KG1 (cell line): ENCODE data around the gene SORCS3.
"Not testable (repeated sequence)": the region's sequence is repeated elsewhere in the genome, so short reads cannot be mapped to it uniquely, and the experiment has no call there.

Experiments used
- DNase-seq: peaks from one replicate; lab custom pipeline; 2025; lab: John Stamatoyannopoulos, UW

Gene SORCS3

DNA sequence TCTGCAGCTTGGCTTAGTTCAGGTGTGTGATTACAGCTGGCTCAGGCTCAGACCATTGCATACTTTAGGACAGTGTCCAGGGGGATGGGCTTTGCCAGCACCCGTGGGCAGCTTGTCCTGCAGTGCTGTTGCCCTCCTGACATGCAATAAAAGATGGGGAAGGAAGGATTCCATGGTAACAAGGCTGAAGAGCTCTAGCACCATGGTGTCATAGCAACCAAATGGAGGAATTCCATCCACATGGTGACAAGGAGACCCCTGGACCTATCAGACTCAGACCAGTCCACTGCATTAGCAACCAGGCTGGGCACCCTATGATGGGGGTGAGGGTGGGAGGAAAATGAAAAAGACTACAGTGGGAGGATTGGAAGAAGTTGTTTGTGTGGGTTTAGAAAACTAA, 49.9 kb downstream of the SORCS3 start:
- DNase-seq, result no peak

DNA sequence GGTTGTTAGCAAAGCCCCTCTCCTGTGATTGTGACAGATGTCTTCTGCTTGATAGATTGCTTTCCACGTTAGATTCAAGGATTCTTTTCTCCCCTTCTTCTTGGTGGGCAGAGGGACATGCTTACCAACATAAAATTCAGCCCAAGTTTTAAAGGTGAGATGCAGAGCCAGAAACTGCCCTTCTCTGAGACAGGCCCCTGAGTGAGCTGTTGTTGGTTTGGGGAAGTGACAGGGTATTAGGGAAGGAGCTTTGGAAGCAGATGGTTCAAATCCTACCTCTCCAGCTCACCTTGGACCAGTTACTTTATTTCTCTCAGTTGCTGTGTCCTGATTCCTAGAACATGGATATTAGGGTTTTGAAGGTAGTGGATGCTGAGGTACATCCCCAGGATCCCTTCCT, 53.0 kb downstream of the SORCS3 start:
- DNase-seq, result no peak

DNA sequence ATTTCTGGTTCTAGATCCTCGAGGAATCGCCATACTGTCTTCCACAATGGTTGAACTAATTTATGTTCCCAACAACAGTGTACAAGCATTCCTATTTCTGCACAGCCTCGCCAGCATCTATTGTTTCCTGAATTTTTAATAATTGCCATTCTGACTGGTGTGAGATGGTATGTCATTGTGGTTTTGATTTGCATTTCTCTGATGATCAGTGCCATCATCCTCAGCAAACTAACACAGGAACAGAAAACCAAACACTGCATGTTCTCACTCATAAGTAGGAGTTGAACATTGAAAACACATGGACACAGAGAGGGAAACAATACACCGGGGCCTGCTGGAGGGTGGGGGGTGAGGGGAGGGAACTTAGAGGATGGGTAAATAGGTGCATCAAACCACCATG, 62.2 kb downstream of the SORCS3 start:
- DNase-seq, result not testable (repeated sequence)

DNA sequence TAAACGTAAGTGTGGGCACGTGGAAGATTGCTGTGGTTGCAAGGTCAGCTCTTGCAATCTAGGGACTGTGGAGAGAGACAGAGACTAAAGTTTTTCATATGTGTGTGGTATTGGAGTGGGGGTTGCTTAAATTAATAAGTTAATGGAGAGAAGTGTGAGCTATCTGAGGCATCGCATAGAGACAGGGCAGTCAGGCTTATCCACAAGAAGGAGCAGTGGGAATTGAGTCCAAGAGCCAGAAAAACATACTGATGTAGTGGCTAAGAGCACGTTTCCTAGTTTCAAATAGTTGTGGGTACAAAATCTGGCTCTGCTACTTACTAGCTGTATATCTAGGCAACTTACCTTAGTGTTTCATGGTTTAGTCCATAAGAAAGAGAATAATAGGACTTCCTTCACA, 65.8 kb downstream of the SORCS3 start:
- DNase-seq, result no peak

DNA sequence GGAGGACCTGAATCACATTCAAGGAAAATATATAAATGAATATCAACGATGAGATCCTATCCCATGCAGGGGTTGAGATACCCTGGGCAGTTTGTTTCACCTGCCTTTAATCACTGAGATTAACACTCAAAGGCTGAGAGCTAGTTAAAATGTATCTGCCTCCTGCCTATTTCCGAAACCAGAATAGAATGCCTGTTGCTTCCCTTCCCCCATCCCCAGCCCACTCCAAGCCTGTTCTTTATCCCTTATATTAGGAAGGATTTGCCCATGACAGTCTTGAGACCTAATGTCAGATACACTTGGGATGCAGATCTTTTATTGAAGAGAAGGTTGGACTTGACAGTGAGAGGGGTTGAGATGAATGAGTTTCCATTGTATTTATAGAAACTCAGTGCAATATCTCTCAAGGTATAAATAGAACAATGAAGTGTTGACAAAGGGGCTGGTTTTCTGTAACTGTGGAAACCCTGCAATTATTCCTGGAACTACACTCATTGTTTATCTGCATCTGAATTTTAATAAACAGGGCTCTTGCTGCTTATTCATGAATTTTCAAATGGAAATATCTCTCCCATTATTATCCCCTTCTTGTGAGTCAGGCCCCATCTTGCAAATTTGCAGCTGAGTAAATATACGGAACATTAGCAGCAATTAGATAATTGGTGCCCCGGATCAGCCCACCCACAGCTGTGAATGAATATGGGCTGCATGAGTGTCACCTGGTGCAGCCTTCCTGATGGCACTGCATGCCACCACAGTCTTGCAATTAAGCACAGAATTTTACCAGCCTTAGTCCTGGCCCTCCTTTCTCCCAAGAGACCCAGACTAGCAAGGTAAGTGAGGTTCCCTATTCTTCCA, 66.7 kb downstream of the SORCS3 start:
- DNase-seq, result no peak

DNA sequence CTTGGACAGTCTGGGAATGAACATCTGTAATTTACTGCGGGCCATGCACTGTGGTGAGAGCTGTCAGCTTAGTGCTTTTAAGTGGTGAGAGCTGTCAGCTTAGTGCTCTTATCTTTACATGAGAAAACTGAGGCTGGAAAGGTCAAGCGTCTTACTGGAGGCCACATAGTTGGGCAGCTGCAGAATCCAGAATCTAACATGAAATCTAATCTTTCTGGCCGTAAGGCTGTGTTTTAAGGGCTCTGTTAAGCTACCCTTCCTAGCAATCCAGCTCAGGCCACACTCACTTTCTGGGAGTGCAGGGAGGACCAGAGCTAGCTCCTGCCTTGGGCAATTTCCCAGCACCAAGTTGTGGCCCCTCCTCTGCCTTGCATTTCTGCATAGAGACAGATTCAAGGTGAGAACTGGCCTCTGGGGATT, 70.2 kb downstream of the SORCS3 start:
- DNase-seq, result no peak

DNA sequence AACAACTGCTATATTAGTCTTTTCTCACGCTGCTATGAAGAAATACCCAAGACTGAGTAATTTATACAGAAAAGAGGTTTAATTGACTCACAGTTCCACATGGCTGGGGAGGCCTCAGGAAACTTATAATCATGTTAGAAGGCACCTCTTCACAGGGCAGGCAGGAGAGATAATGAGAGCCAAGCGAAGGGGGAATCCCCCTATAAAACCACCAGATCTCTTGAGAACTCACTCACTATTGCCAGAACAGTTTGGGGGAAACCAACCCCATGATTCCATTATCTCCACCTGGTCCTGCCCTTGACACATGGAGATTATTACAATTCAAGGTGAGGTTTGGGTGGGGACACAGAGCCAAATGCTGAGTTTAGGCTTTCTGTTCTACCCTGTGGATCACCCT, 89.5 kb downstream of the SORCS3 start:
- not testable (repeated sequence) for DNase-seq

DNA sequence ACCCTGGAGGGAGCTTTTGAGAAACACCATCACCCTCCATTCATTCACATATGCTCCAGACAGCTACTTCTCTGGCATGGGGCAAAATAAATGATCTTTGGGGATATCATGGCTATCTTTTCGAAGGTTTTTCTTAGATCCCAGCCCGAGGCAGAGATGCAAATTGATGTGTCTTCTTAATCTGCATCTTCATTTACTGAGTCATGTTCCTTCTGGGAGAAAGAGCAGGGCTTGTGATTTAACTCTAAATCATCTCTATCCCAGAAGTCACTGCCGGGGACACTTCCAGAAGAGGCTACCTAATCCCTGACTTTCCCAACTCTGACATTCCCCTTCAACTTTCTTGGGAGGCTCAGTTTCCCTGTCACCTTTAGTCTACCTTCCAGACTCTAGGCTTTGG, 90.1 kb downstream of the SORCS3 start:
- no peak for DNase-seq

DNA sequence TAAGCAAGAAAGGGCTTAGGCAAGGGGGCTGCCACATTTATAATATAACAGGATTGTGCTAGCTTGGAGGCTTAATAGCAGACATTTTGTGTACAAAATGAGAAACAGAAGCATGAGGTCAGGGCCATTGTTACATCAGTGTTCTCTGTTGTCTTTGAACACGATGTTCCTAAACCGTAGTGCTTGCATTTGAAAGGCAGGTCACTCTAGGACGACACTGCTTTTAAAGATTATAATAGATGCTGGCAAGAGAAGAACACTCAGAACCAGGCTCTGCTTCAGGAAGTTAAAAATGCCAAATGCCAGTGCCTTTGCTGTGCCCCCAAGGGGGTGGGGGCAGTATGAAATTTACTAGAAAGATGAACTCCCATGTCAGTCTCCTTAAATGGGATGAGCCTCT, 91.1 kb downstream of the SORCS3 start:
- no peak for DNase-seq

DNA sequence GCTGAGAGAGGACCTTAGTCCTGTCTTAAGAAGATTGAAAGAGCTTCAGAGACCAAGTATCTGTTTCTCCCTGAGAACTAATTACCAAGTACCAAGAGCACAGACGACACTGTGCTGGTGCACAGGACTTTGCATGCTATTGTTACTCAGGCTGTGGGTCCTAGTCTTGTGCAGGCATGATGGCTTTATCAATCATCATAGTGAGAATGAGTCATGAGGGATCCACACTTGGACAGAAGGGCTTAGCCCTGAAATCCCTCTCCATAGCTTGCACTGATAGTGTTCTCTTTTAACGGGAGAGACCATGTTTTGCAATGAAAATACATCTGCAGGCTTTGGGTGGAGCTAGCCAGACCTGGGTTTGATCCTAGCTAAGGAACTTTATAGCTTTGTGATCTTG, 93.3 kb downstream of the SORCS3 start:
- no peak for DNase-seq

DNA sequence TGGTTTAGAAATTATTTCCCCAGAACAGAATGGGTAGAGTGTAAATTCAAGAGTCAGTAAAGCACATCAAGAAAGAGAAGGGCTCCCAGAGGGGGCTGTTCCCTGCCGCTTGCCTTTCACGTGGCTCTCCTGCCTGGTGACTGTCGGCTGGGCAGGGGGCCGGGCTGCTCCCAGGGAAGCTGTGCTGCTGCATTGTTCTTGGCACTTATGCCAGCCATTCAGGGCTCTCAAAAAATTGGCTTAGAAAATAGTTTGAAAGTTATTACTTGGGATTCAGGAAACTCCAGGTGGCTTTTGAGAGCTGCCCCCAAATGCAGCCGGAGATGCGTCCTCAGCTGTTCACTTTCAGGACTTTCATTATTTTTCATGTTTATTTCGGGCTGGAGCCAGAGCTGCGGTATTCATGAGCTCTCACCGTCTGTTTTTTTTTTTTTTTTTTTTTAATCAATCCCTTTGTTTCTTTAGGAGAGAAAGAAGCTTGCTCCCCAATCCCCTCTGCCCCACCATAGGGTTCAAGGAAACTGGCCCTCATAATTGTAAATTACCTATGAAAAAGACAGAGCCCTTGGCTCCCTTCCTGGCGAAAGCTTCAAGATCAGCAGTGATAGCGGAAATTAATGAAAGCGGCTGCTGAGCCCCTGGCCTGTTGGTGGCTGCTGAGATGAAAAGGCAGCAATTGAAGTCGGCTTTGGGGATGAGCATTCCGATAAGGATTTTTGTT, 94.1 kb downstream of the SORCS3 start:
- no peak for DNase-seq

DNA sequence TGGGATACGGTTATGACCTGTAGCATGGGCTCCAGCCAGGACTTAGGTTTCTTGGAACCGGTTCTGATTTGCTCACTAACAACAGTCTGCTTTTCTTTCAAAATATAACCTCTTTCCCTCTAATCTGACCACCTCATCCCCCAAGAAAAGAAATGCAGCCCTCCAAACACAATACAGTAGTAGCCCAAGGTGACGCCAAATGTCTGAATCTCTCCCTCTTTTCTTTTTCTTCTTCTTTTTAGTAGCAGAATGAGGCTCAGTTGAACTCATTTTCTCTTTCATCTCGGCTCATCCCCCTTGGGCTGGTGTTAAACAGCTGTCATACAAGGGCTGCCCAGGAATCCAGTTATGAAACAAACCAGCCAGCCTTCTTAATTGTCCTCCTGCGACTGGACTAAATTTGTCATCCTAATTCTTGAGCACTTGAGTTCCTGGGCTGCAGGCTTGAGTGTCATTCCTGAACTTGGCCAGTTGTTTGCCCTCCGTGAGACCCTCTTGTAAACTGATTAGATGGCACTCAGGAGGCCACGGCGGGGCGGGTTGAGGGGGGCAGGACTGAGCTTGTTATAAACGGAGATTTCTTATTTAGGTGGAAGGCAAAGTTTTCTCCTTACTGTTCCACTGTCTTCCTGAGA, 94.8 kb downstream of the SORCS3 start:
- DNase-seq, result no peak

DNA sequence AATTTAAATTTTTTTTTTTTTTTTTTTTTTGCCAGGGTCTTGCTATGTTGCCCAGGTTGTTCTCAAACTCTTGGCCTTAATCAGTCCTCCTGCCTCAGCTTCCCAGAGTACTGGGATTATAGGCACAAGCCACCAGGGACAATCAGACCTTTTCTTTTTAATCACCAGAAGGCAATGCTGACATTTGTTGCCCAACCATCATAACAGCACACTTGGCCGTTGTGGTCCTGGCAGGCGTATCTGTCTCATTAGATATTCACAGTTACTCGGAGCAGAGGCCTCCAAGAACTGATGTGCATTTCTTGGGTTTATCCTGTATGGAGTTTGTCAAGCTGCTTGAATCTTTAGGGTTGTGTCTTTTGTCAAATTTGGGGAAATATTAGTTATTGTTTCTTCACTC, 100.0 kb downstream of the SORCS3 start:
- DNase-seq, result no peak

DNA sequence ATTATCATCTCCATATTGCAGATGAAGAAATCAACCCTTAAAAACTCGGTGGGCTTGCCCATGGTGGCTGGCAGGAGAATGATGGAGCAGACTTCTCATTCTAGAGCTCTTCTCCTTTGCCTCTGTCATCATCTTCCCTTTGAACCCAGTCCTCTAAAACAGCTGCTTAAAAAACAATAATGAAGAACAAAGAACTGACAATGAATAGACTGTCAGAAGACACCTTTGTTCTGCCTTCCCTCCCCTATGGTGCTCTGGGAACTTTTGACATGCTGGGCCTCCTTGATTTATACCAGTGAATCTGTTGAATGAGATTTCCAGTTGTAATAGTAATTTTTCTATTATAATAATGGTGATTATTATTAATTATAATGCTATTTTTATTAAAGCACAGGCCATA, 103.0 kb downstream of the SORCS3 start:
- no peak for DNase-seq

DNA sequence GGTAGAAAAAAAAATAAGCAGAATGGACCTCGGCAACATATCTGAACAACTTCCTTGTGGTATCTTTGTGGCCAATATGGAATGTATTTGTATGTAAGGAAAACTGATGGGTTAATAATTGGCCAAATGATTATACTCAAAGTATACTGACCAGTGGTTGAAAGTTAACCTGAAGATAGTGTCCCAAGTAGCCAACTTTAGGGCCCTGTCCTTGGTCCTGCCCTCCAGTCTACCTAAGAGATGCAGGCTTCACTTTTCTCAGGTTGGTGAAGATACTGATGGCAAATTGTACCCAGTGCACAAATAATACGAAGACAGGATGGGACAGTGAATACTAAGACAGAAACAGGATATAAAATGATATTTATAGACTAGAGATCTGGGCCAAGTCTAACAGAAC, 109.2 kb downstream of the SORCS3 start:
- no peak for DNase-seq

DNA sequence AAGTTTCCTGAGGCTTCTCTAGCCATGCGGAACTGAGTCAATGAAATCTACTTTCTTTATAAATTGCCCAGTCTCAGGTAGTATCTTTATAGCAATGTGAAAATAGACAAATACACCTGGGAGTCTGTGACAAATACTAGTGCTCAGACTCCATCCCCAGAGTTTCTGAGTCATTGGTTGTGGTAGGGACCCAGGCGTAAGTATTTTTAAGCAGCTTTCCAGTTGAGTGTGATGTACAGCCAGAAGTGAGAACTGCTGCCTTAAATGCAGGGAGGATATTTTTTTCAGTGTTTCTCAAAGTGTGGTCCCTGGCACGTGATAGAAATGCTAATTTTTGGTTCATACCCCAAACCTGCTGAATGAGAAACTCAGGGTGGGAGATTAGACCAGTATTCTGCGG, 121.7 kb downstream of the SORCS3 start:
- no peak for DNase-seq

DNA sequence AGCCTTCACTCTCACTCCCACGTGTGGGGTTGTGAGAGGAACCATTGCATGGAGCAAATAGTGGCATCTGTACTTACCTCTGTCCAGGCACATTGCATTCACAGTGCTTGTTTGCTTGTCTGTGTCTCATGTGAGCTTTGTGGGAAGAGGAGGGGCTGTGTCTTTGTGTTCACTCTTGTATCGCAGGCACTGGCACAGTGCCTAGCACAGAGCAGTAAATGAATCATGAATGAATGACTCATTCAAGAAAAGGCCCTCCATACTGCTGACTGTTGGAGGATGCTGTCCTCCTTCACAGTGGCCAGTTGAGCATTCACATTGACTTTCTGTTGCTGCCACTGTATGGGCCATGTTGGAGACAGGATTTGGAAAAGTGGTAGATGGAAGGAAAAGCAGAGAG, 125.3 kb downstream of the SORCS3 start:
- no peak for DNase-seq

DNA sequence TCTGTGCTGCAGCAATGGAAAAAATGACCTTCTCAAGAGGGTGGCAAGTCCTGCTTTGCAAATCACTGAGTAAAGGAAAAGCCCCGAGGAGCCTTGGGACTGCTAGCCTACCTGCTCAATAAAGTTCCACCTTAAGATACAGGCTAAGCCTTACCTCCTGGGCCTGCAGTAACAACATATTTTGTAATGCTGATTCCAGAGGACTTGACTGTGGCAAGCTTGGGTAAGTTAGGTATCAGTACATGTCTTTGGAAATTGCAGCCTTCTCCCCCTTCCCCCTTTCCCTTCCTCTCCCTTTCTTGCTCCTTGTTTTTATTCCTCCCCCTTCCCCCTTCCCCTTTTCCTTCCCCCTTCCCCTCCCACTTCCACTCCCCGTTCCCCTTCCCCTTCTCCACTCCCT, 126.2 kb downstream of the SORCS3 start:
- DNase-seq, result no peak

DNA sequence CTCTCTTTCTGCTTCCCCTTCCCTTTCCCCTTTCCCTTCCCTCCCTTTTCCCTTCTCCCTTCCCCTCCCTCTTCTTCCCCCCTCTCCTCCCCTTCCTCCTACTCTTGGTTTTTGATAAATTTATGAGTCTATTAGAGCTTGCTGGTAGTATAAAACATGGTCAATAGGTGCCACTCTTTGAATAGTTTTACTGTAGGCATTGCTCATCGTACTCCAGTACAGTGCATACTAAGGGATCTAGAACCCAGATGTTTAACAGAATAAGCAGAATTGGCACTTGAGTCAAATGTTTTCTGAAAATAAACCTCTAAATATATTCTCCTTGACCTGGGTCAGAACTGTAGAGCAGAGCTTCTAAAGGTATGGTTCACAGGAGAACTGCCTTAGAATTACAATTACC, 126.7 kb downstream of the SORCS3 start:
- DNase-seq, result no peak

DNA sequence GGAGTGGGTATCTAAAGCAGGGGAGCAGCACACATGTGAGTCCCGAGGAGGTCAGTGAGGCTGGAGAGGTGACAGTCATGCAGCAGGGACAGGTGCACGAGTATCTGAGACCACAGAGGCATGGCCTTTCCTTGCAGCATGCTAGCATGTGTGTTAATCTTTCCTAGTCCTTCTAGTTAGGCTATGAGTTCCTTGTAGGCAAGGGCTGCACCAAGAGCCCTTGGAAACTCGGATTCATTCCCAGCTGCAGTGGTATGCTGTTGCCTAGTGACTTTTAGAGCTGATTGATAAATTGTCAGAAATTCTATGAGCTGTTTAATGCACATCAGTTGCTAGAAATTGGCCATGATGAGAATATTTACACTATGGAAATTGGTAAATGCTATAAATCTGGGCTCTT, 132.0 kb downstream of the SORCS3 start:
- DNase-seq, result no peak

DNA sequence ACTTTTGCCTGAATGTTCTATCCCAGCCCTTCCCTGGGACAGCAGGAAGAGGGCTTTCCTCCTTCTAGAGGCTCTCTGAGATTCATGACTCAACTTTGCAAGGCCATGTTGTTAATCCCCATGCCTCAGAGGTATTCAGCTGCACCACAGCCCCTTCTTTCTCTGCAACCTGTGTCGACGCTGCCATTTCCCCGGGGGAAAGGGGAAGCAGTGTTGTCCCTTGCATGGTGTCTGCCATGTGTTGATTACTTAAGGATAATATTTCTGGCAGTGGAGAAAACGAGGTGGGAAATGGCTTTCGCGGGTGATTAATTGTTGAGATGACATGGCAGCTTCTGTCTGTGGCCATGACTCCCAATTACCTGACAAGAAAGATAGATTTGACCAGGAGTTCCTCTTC, 133.1 kb downstream of the SORCS3 start:
- DNase-seq, result no peak

DNA sequence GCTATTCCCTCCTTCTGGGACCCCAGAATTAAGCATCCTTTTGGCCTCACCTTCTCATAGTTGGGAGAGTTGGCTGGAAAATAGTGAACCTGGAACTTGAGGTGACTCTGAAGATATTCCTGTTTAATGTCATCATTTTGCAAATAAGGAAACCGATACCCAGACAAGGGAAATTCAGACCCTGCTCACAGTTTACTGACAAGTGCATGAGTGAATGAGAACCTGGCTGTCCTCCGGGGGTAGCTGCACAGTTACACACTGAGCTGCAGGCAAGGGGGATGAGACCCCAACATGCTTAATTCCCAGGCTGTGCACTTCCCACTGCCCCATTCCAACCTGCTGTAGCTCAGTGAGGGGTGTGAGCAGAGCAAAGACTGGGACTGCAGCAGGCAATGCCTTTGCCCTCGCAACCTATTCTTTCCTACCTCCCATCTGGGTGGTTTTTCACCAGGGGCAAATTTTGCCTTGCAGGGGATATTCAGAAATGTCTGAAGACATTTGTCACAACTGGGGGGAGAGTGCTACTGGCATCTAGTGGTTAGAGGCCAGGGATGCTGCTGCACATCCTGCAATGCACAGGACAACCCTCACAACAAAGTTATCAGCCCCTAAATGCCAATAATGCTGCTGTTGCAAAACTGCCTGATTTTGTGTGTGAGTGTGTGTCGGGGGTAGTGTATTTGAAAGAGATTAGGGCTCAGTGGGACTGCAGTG, 136.2 kb downstream of the SORCS3 start:
- DNase-seq, result no peak

DNA sequence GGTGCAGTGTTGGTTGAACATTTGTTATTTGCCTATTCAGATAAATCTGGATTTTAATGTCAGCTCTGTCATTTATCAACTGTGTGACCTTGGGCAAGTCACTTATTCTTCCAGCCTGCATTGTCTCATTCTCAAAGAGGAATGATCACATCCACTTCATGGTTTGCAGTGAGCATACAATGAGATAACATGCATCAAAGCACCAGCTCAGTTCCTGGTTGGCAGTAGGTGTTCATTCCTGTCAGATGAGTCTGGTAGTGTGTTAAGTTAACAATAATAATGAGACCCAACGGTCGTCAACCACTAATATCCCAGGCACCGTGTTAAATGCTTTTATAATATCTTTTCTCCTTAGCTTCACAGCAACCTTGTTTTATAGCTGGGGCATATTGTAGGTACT, 137.3 kb downstream of the SORCS3 start:
- DNase-seq, result no peak
